ENCODE measurements around the gene C22orf31.

C22orf31 gene

GRCh38 chr22:29023172-29023796, 38.3 kb downstream of the C22orf31 start:
- DNase-seq: no peak

GRCh38 chr22:29022101-29022817, 39.4 kb downstream of the C22orf31 start:
- DNase-seq: no peak

DNA sequence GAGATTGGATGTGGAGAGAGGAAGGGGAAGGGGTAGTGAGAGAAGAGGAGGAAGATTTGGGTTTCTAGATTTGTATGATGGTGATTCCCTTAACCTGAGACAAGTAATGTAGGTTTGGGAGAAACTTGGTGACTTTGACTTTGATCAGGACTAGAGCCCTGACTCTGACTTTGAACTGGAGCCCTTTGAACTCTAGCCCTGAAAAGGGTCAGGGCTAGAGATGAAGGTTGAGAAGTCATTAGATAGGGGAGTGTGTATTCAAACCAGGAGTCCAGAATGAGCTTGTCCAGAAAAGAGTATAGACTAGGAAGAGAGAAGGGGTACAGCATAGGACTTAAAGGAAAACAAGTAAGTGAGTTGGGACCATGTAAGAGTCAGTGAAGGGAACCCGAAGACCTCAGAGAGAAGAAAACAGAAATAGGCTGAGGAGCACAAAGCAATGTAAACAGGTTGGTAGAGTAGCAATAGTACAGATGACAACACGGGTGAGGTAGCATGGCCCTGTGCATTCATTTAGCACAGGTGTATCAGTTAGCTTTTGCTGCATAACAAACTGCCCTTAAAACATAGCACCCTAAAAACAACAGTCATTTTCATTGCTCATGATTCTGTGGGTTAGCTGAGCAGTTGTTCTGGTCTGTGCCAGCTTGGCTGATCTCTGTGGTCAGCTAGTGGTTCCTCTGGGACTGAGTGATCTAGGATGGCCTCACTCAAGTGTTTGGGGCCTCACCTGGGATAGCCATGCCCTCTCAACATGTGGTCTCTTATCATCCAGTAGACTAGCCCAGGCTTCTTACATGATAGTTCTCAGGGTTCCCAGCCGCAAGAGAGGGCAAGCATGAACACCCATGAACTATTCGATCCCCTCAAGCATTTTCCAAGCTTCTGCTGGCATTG, 43.1 kb downstream of the C22orf31 start:
- DNase-seq: no peak

DNA sequence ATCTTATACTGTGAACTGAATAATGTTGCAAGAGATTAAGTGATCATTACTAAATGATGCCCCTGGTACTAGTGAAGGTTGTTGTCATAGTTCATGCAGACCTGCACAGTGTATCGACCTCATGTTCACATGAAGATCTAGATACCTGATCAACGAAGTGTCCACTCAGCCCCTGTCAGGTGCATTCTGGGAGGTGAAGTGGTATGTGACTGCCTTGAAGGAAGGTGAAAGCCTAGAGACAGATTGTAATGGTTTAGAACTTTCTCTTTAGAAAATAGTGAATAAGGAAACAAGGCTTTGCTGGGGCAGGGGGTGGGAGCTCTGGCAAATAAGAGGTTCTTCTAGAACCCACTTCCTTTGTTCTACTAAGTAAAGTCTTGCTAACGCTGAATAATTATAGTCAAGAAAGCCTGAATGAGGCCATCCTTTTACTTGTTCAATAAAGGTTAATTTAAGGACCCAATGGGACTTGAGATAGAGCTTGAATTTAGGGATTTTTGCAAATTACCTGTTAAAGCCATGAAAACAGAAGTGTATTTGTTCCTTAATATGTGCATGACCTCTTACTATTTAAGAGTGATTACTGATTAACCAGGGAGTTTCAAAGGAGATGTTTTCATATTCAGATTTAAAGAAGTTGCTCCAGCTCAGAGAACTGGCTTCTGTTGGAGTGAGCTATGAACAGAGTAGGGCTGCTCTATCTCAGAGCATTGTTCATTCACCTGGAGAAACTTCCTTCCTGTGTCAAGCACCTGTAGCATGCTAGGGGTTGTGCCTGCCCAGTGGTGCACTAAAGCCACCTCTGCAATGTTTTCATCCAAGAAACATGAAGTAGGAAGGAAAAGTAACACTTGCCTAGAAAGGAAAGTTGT, 45.3 kb downstream of the C22orf31 start:
- DNase-seq: no peak

DNA sequence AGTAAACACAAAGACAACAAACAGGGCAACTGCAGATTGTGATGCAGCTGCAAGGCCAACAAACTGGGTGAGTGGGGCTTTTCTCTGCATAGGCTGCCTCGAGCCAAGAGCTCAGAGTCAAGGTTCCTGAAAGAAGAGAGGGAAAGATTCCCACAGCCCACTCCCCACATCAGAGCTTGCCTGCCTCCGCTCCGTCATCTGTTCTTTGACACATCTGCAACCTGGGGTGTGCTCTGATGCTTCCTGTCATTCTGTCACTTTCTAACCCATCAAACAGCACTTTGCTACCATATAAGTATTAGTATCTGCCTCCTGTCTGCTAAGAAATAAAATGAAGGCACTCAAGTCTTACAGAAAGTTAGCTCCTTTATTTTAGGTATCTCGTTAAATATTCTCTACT, 46.9 kb downstream of the C22orf31 start:
- DNase-seq: no peak

DNA sequence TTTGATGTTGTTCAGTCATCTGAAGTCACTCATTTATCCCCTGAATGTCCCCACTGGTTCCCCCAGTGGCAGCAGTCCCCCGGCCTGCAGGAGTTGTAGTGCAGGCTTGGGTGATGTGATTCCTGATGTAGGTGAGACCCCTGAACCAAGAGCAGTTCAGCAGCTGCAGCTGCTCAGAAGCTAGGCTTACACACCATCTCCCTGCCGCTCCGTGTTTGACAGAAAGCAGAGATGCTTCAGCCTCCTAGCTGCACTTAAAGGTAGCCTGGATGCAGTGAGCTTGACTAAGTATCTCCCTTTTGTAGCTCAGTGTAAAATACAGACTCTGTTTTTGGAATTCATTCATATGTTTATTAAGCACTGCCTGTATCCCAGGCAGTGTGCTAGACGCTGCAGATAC, 47.3 kb downstream of the C22orf31 start:
- no peak for DNase-seq

- DNase-seq: no peak
Measured at GRCh38 chr22:29012952-29013351, 48.7 kb downstream of the C22orf31 start.

DNA sequence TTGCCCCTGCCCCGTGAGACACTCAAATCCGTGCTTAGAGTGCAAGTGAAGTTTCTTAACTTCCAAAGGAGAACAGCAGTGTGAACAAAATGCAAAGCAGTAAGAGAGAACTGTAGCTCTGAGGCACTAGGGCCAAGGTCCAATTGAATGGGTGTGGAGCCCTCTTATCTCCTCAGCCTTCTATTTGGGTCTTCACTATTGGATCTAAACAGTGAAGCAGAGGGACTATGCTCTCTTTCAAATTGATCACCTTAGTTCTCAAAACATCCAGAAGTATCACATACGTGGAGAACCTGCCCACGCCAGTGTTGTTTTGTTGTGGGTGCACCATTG, 49.6 kb downstream of the C22orf31 start:
- DNase-seq: no peak

- no peak for DNase-seq
Measured at GRCh38 chr22:29011240-29012100, 50.2 kb downstream of the C22orf31 start.

GRCh38 chr22:29009148-29009547, 52.5 kb downstream of the C22orf31 start:
- DNase-seq: no peak
